Hepatocyte (in vitro differentiated cells): Measurements from ENCODE around the gene GBE1.

Experiments
- CTCF ChIP-seq: fragments of 200-600 bp; sonication (generic); IDR thresholded peaks from 2 replicates; pipeline ENCODE4 v1.5.1; 2016; ENCODE audit warnings: antibody characterized with exemption, mild to moderate bottlenecking; ENCODE audit not compliant: poor library complexity
- EZH2 ChIP-seq: fragments of 200-600 bp; sonication (generic); IDR thresholded peaks from 2 replicates; pipeline ENCODE4 v1.6.1; 2016; ENCODE audit warnings: antibody characterized with exemption, mild to moderate bottlenecking, borderline replicate concordance

- TF ChIP-seq EZH2, result no peak
- no peak for TF ChIP-seq CTCF
These were observed 215.9 kb downstream of the GBE1 start for GRCh38 chr3:81545572-81545971.
